Measurements from ENCODE around the gene HIPK3.
"Not testable (repeated sequence)": the region's sequence is repeated elsewhere in the genome, so short reads cannot be mapped to it uniquely, and the experiment has no call there.

HIPK3 gene

GRCh38 chr11:33294224-33294623 is 37.0 kb downstream of the HIPK3 start:
- Histone ChIP-seq H3K36me3 (ENCODE audit: control insufficient read depth, low read length) (no peaks in the 10 kb centered on the region), H3F3A (ENCODE audit: control insufficient read depth, insufficient read depth) (no peaks in the 10 kb centered on the region), H3K4me1 (ENCODE audit: control insufficient read depth, low read length) (peaks cover 23% of the 10 kb centered on the region), H3K27ac (ENCODE audit: low read depth, low read length) (no peak overlapping the region), H3K79me2 (ENCODE audit: control insufficient read depth, low read length) (peaks cover 41% of the 10 kb centered on the region), H3K27me3 (ENCODE audit: control insufficient read depth, low read length) (no peaks in the 10 kb centered on the region), H3K9me3 (ENCODE audit: control insufficient read depth, insufficient read depth, low read length) (no peaks in the 10 kb centered on the region), H4K20me1 (ENCODE audit: control insufficient read depth, insufficient read depth, low read depth, low read length) (no peaks in the 10 kb centered on the region), H3K4me2 (ENCODE audit: low read length) (no peak overlapping the region), H3K4me3 (ENCODE audit: low read length) (no peak overlapping the region), H3K9me2 (replicated peaks; ENCODE audit: control insufficient read depth, low read length) (no peaks in the 10 kb centered on the region)
- TF ChIP-seq EZH2phosphoT487 (IDR thresholded peaks at IDR 0.05; ENCODE audit: borderline replicate concordance, low read length) (no peak), CTCF (IDR thresholded peaks at IDR 0.05; ENCODE audit: low read depth, low read length, poor library complexity, severe bottlenecking) (no peak)

- H3K4me1 ChIP-seq (ENCODE audit: control insufficient read depth, low read length) = peaks cover 23% of the 10 kb centered on the region
- H3K9me2 ChIP-seq (replicated peaks; ENCODE audit: control insufficient read depth, low read length) = no peaks in the 10 kb centered on the region
- H3K36me3 ChIP-seq (ENCODE audit: control insufficient read depth, low read length) = no peaks in the 10 kb centered on the region
- no peaks in the 10 kb centered on the region for H3K9me3 ChIP-seq (ENCODE audit: control insufficient read depth, insufficient read depth, low read length)
- no peaks in the 10 kb centered on the region for H3K27me3 ChIP-seq (ENCODE audit: control insufficient read depth, low read length)
- no peak overlapping the region for H3K4me2 ChIP-seq (ENCODE audit: low read length)
- H4K20me1 ChIP-seq (ENCODE audit: control insufficient read depth, insufficient read depth, low read depth, low read length) = no peaks in the 10 kb centered on the region
- no peaks in the 10 kb centered on the region for H3F3A ChIP-seq (ENCODE audit: control insufficient read depth, insufficient read depth)
- no peak for TF ChIP-seq CTCF (IDR thresholded peaks at IDR 0.05; ENCODE audit: low read depth, low read length, poor library complexity, severe bottlenecking)
- TF ChIP-seq EZH2phosphoT487 (IDR thresholded peaks at IDR 0.05; ENCODE audit: borderline replicate concordance, low read length) = no peak
- H3K4me3 ChIP-seq (ENCODE audit: low read length) = no peak overlapping the region
- H3K27ac ChIP-seq (ENCODE audit: low read depth, low read length) = no peak overlapping the region
- H3K79me2 ChIP-seq (ENCODE audit: control insufficient read depth, low read length) = peaks cover 41% of the 10 kb centered on the region
Observed at GRCh38 chr11:33294797-33295196, 37.6 kb downstream of the HIPK3 start.

- TF ChIP-seq CTCF (IDR thresholded peaks at IDR 0.05; ENCODE audit: low read depth, low read length, poor library complexity, severe bottlenecking) (no peak), EZH2phosphoT487 (IDR thresholded peaks at IDR 0.05; ENCODE audit: borderline replicate concordance, low read length) (no peak)
- Histone ChIP-seq H4K20me1 (ENCODE audit: control insufficient read depth, insufficient read depth, low read depth, low read length) (no peaks in the 10 kb centered on the region), H3K4me2 (ENCODE audit: low read length) (no peak overlapping the region), H3F3A (ENCODE audit: control insufficient read depth, insufficient read depth) (no peaks in the 10 kb centered on the region), H3K27me3 (ENCODE audit: control insufficient read depth, low read length) (no peaks in the 10 kb centered on the region), H3K79me2 (ENCODE audit: control insufficient read depth, low read length) (peaks cover 44% of the 10 kb centered on the region), H3K27ac (ENCODE audit: low read depth, low read length) (no peak overlapping the region), H3K9me3 (ENCODE audit: control insufficient read depth, insufficient read depth, low read length) (no peaks in the 10 kb centered on the region), H3K36me3 (ENCODE audit: control insufficient read depth, low read length) (no peaks in the 10 kb centered on the region), H3K9me2 (replicated peaks; ENCODE audit: control insufficient read depth, low read length) (no peaks in the 10 kb centered on the region), H3K4me1 (ENCODE audit: control insufficient read depth, low read length) (peaks cover 8% of the 10 kb centered on the region), H3K4me3 (ENCODE audit: low read length) (no peak overlapping the region)
Observed at GRCh38 chr11:33296695-33297094, 39.5 kb downstream of the HIPK3 start.

GRCh38 chr11:33303541-33303940 is 46.4 kb downstream of the HIPK3 start:
- Histone ChIP-seq H3K36me3 (ENCODE audit: control insufficient read depth, low read length) (no peaks in the 10 kb centered on the region), H3K4me2 (ENCODE audit: low read length) (no peak overlapping the region), H3K9me3 (ENCODE audit: control insufficient read depth, insufficient read depth, low read length) (no peaks in the 10 kb centered on the region), H3K79me2 (ENCODE audit: control insufficient read depth, low read length) (peaks cover 15% of the 10 kb centered on the region), H4K20me1 (ENCODE audit: control insufficient read depth, insufficient read depth, low read depth, low read length) (no peaks in the 10 kb centered on the region), H3K4me1 (ENCODE audit: control insufficient read depth, low read length) (no peaks in the 10 kb centered on the region), H3K9me2 (replicated peaks; ENCODE audit: control insufficient read depth, low read length) (no peaks in the 10 kb centered on the region), H3K4me3 (ENCODE audit: low read length) (no peak overlapping the region), H3K27me3 (ENCODE audit: control insufficient read depth, low read length) (no peaks in the 10 kb centered on the region), H3F3A (ENCODE audit: control insufficient read depth, insufficient read depth) (0 out of 2 replicates have a peak, but pooled peaks cover 5% of the 10 kb centered on the region), H3K27ac (ENCODE audit: low read depth, low read length) (no peak overlapping the region)
- no peak for TF ChIP-seq EZH2phosphoT487 (IDR thresholded peaks at IDR 0.05; ENCODE audit: borderline replicate concordance, low read length)
- no peak for TF ChIP-seq CTCF (IDR thresholded peaks at IDR 0.05; ENCODE audit: low read depth, low read length, poor library complexity, severe bottlenecking)

GRCh38 chr11:33306821-33307220 is 49.6 kb downstream of the HIPK3 start:
- H3K4me3 ChIP-seq (ENCODE audit: low read length); H4K20me1 ChIP-seq (ENCODE audit: control insufficient read depth, insufficient read depth, low read depth, low read length); H3K4me1 ChIP-seq (ENCODE audit: control insufficient read depth, low read length); H3F3A ChIP-seq (ENCODE audit: control insufficient read depth, insufficient read depth); H3K27me3 ChIP-seq (ENCODE audit: control insufficient read depth, low read length); H3K9me3 ChIP-seq (ENCODE audit: control insufficient read depth, insufficient read depth, low read length); H3K27ac ChIP-seq (ENCODE audit: low read depth, low read length); H3K4me2 ChIP-seq (ENCODE audit: low read length); H3K36me3 ChIP-seq (ENCODE audit: control insufficient read depth, low read length); H3K9me2 ChIP-seq (replicated peaks; ENCODE audit: control insufficient read depth, low read length): not testable (repeated sequence)
- peaks cover 26% of the 10 kb centered on the region for H3K79me2 ChIP-seq (ENCODE audit: control insufficient read depth, low read length)

All from DOHH2 (cell line).